ENCODE results near the gene RORB. TPM values are rescaled to one million over a fixed set of nuclear protein-coding genes. Genes with fewer than 3 reads are reported as not detected.

Gene RORB
- total and polyA plus RNA-seq, 4 donors = 0.40 to 3.9 (median 1.1) TPM

- Histone ChIP-seq H3K4me1 (ENCODE audit: control insufficient read depth in 5 of 5, insufficient read depth in 5 of 5, low read length in 5 of 5) (peaks cover 0 to 31% (median 2%) of the 10 kb centered on the region in 5 donors), H3K27me3 (ENCODE audit: control insufficient read depth in 3 of 3, insufficient read depth in 3 of 3, low read length in 2 of 3) (peaks cover 3 to 60% (median 60%) of the 10 kb centered on the region in 3 donors), H3K9me3 (ENCODE audit: control insufficient read depth in 4 of 4, insufficient read depth in 3 of 4, low read length in 3 of 4) (no peaks in the 10 kb centered on the region), H3K27ac (ENCODE audit: low read depth in 1 of 2, low read length in 1 of 2) (no peak overlapping the region), H3K4me3 (no peak overlapping the region), H3K36me3 (ENCODE audit: control insufficient read depth in 4 of 4, insufficient read depth in 4 of 4, low read length in 4 of 4) (no peaks in the 10 kb centered on the region), H3K9ac (ENCODE audit: insufficient read depth in 1 of 2, low read length in 2 of 2) (no peak overlapping the region)
- DNase-seq (peak in 1 of 3 donors; percentile 6), ATAC-seq (ENCODE audit: insufficient read depth, low FRiP score) (no peak)
- TF ChIP-seq CTCF (IDR thresholded peaks at IDR 0.05; ENCODE audit: control extremely low read depth, extremely low read depth) = no peak
- WGBS, 2 donors = 39 to 51% methylated on average over 2 of the region's 2 CpGs
Observed at GRCh38 chr9:74501570-74501969, 4.4 kb downstream of the RORB start.

- no peak for ATAC-seq (ENCODE audit: insufficient read depth, low FRiP score)
- H3K36me3 ChIP-seq (ENCODE audit: control insufficient read depth in 4 of 4, insufficient read depth in 4 of 4, low read length in 4 of 4) = no peaks in the 10 kb centered on the region
- no peak overlapping the region for H3K27ac ChIP-seq (ENCODE audit: low read depth in 1 of 2, low read length in 1 of 2)
- TF ChIP-seq CTCF (IDR thresholded peaks at IDR 0.05; ENCODE audit: control extremely low read depth, extremely low read depth) = no peak
- H3K4me3 ChIP-seq = no peak overlapping the region
- H3K27me3 ChIP-seq (ENCODE audit: control insufficient read depth in 3 of 3, insufficient read depth in 3 of 3, low read length in 2 of 3) = peaks cover 1 to 53% (median 48%) of the 10 kb centered on the region in 3 donors
- H3K9ac ChIP-seq (ENCODE audit: insufficient read depth in 1 of 2, low read length in 2 of 2) = no peak overlapping the region
- no peaks in the 10 kb centered on the region for H3K9me3 ChIP-seq (ENCODE audit: control insufficient read depth in 4 of 4, insufficient read depth in 3 of 4, low read length in 3 of 4)
- WGBS, 2 donors = 69 to 76% methylated on average over 4 of the region's 4 CpGs
- peak in 1 of 3 donors; percentile 16 for DNase-seq
- H3K4me1 ChIP-seq (ENCODE audit: control insufficient read depth in 5 of 5, insufficient read depth in 5 of 5, low read length in 5 of 5) = peaks cover 0 to 22% (median 2%) of the 10 kb centered on the region in 5 donors
Observed at GRCh38 chr9:74503219-74503618, 6.1 kb downstream of the RORB start.

GRCh38 chr9:74503666-74504065, 6.5 kb downstream of the RORB start:
- Histone ChIP-seq H3K36me3 (ENCODE audit: control insufficient read depth in 4 of 4, insufficient read depth in 4 of 4, low read length in 4 of 4) (no peaks in the 10 kb centered on the region), H3K4me3 (no peak overlapping the region), H3K27me3 (ENCODE audit: control insufficient read depth in 3 of 3, insufficient read depth in 3 of 3, low read length in 2 of 3) (peaks cover 0 to 53% (median 48%) of the 10 kb centered on the region in 3 donors), H3K9me3 (ENCODE audit: control insufficient read depth in 4 of 4, insufficient read depth in 3 of 4, low read length in 3 of 4) (no peaks in the 10 kb centered on the region), H3K4me1 (ENCODE audit: control insufficient read depth in 5 of 5, insufficient read depth in 5 of 5, low read length in 5 of 5) (peaks cover 0 to 20% (median 2%) of the 10 kb centered on the region in 5 donors), H3K27ac (ENCODE audit: low read depth in 1 of 2, low read length in 1 of 2) (no peak overlapping the region), H3K9ac (ENCODE audit: insufficient read depth in 1 of 2, low read length in 2 of 2) (no peak overlapping the region)
- 86 to 93% methylated on average over 3 of the region's 3 CpGs for WGBS, 2 donors
- TF ChIP-seq CTCF (IDR thresholded peaks at IDR 0.05; ENCODE audit: control extremely low read depth, extremely low read depth) = no peak
- no peak for DNase-seq
- no peak for ATAC-seq (ENCODE audit: insufficient read depth, low FRiP score)

- TF ChIP-seq CTCF (IDR thresholded peaks at IDR 0.05; ENCODE audit: control extremely low read depth, extremely low read depth) = no peak
- WGBS, 2 donors = 88 to 94% methylated on average over 2 of the region's 2 CpGs
Observed at GRCh38 chr9:74511333-74511732, 14.2 kb downstream of the RORB start.

More at GRCh38 chr9:74511333-74511732, 14.2 kb downstream of the RORB start:
- DNase-seq (no peak), ATAC-seq (ENCODE audit: insufficient read depth, low FRiP score) (no peak)
- H3K4me3 ChIP-seq = no peak overlapping the region
- H3K27ac ChIP-seq (ENCODE audit: low read depth in 1 of 2, low read length in 1 of 2) = no peak overlapping the region
- no peaks in the 10 kb centered on the region for H3K9me3 ChIP-seq (ENCODE audit: control insufficient read depth in 4 of 4, insufficient read depth in 3 of 4, low read length in 3 of 4)
- H3K4me1 ChIP-seq (ENCODE audit: control insufficient read depth in 5 of 5, insufficient read depth in 5 of 5, low read length in 5 of 5) = no peaks in the 10 kb centered on the region
- no peaks in the 10 kb centered on the region for H3K27me3 ChIP-seq (ENCODE audit: control insufficient read depth in 3 of 3, insufficient read depth in 3 of 3, low read length in 2 of 3)
- H3K36me3 ChIP-seq (ENCODE audit: control insufficient read depth in 4 of 4, insufficient read depth in 4 of 4, low read length in 4 of 4) = no peaks in the 10 kb centered on the region
- no peak overlapping the region for H3K9ac ChIP-seq (ENCODE audit: insufficient read depth in 1 of 2, low read length in 2 of 2)

Measured in lung (tissue), 12 donors.